Measurements from ENCODE around the gene SRGAP3.

DNA sequence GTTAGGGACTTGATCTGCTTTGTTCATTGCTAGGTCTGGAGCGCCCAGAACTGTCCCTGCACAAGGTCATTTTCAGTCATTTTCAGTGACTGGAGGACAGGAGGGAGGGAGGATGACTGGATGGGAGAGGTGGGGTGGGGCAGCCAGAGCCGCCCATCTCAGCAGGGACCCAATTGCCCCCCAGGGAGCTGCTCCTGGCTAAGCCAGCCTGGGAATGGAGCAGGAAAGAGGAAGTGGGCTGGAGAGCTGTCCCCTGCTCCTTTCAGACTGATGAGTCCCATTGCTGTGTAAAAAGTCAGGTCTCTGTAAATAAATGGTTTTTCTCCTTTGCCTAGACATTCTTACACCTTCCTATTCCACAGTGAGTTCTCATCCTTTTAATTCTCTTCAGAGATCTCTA, 187.8 kb downstream of the SRGAP3 start:
- TF ChIP-seq, protein P1, sequence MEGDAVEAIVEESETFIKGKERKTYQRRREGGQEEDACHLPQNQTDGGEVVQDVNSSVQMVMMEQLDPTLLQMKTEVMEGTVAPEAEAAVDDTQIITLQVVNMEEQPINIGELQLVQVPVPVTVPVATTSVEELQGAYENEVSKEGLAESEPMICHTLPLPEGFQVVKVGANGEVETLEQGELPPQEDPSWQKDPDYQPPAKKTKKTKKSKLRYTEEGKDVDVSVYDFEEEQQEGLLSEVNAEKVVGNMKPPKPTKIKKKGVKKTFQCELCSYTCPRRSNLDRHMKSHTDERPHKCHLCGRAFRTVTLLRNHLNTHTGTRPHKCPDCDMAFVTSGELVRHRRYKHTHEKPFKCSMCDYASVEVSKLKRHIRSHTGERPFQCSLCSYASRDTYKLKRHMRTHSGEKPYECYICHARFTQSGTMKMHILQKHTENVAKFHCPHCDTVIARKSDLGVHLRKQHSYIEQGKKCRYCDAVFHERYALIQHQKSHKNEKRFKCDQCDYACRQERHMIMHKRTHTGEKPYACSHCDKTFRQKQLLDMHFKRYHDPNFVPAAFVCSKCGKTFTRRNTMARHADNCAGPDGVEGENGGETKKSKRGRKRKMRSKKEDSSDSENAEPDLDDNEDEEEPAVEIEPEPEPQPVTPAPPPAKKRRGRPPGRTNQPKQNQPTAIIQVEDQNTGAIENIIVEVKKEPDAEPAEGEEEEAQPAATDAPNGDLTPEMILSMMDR (conservative IDR thresholded peaks at IDR 0.05; ENCODE audit: low read length): no peak
- no peak for TF ChIP-seq EZH2phosphoT487 (IDR thresholded peaks at IDR 0.05; ENCODE audit: borderline replicate concordance)

All from Loucy (cell line).